ENCODE data around the gene UBE2B. TPM values are rescaled to one million over a fixed set of nuclear protein-coding genes. Genes with fewer than 3 reads are reported as not detected.
A peak's percentile ranks its signal among the peaks of the same experiment; 100 is the strongest.
"Not testable (repeated sequence)": the region's sequence is repeated elsewhere in the genome, so short reads cannot be mapped to it uniquely, and the experiment has no call there.

Gene UBE2B
- polyA plus RNA-seq, 4 donors, result 123 to 149 (median 134) TPM

DNA sequence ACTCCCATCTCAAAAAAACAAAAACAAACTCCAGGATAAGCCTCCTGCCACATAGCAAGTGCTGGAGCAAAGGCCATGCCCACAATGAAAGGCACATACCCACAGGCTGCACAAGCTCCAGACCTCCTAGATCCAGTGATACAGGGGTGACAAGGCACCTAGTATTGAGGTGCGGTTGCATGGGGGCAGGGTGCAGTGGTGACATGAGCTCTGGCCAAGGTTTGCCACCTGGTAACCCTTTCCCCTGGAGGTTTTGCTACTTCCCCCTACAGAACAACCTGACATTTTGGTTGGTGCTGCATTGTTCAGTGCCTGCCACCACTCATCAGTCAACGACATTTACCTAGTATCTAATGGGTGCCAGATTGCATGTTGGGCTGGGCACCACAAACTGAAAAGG lies 25.8 kb downstream of the UBE2B start:
- DNase-seq (ENCODE audit: low read depth in 4 of 4, low spot score in 3 of 4), result no peak

DNA sequence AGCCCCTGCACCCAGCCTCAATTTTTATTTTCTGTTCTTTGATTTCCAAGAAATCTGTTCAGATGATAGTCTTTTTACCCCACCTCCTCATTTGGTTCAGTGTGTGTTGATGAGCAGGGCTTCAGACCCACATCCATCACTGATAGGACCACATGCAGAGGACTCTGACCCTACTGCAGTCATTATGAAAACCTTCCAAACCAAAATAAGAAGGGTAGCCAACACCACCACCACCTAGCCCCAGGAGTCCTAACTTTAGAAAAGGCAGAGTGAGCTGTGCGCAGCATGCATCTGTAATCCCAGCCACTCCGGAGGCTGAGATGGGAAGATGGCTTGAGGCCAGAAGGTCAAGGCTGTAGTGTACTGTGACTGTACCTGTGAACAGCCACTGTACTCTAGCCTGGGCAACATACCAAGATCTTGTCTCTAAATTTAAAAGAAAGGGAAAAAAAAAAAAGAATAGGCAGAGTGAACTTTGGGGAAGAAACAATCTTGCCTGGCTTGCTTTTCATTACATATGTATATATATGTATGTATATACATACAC lies 27.3 kb downstream of the UBE2B start:
- no peak for DNase-seq (ENCODE audit: low read depth in 4 of 4, low spot score in 3 of 4)

DNA sequence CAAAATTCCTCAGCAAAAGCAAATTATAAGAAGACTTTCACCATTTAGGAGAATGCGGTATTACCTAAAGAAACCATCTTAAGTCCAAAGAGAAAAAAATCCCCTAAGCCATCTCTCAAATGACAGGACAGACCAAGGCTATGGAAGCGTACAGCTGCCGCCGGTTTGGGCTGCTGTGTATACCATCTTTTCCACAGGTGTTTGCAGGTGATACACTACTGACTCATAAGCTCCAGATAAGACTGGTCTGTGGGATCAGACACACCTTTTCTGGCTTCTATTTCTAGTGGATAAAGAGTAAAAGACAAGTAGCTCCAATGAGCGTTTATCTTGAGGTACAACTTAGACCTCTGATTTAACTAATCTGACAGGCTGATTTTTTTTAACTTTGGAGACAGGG lies 32.6 kb downstream of the UBE2B start:
- no peak for DNase-seq (ENCODE audit: low read depth in 4 of 4, low spot score in 3 of 4)

DNA sequence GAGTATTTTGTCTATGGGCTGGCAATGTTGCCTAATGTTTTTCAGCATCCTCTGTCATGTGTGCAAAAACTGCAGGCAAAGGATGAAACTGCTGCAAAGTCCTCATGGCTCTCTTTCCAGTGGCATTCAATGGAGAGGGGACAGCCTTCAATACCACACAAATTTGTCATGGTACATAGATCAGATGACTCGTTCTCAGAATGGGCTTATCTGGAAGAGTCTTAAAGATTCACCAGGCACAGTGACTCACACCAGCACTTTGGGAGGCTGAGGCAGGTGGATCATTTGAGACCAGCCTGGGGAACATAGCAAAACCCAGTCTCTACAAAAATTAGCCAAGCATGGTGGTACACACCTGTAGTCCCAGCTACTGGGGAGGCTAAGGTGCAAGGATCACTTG lies 35.0 kb downstream of the UBE2B start:
- no peak for DNase-seq (ENCODE audit: low read depth in 4 of 4, low spot score in 3 of 4)

DNA sequence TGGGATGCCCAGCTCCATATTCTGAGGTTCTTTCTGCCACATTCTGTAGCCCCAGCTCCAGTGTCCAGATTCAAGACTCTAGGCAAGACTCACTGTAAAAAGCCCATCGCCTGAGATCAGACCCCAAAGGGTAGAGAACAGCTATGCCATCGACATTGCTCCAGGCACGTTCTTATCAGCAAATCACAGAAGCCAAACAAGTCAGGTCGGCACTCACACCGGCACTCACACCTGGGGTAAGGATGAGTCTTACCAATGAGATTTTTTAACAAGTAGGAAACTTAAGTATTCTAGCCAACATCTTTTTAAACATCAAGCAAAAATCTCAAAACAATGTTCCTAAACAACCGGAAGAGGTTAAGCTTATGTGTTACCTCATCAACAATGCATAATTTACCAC lies 38.0 kb downstream of the UBE2B start:
- no peak for DNase-seq (ENCODE audit: low read depth in 4 of 4, low spot score in 3 of 4)

DNA sequence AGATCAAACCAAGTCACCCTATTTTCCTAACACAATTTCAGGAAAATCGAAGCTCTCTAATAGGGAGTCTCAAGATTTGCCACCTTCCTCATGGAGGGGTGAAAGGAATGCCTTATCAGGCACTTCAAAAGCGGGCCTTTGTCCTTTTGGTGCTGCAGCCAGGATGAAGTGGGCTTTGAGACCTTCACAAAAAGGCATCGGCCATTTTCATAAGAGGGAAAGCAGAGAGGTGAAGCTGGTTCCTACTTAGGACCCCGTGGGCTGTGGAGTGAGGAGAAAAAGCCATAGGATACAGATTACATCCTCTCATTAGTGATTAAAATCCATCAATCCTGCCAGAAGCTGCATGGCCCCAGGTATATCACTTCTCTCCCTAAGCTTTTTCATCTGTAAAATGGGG lies 39.5 kb downstream of the UBE2B start:
- no peak for DNase-seq (ENCODE audit: low read depth in 4 of 4, low spot score in 3 of 4)

DNA sequence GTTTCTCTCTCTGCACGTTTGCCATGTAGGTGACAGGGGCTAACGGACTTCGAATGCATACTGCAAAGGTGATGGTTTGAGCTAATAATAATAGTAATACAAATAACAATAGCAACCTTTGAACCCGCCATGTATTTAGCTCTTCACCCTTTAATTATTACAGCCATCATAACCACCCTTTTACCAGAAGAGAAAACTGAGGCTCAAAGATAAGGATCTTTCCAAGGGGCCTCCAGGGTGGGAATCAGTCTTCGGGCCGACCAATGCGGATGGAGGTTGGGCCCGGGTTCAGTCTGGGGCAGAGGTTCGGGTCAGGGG lies 39.8 kb downstream of the UBE2B start:
- DNase-seq (ENCODE audit: low read depth in 4 of 4, low spot score in 3 of 4), result no peak

DNA sequence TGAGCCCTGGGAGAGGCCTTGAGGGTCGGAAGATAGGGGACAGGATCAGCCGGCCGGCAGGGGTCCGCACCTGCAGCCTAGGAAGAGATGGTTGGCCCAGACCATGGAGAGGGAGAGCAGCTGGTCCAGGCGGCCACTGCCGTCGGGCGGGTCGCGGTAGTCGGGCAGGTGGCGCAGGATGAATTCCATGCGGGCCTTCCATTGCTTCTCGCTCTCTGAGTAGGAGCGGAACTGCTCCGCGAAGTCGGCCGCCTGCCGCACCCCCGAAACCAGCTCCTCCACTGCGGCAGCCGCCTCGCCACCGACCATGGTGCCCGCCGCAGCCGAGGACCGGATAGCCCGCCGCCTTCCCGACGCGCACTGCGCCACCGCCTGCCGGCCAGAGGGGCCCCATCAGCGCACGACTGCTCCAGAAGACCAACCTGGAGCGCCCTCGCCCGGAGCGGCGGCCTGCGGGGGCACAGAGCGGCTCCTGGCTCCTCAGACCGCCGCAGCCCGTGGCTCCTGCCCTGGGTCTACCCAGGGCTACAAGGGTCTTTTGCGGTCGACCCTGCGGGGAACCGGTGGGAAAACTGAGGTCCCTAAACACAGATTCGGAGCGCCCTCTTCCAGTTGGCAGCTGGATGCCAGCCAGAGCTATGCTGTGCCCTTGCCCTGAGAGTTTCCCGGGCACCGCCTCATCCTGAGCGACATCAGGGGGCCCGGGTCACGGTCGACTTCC lies 40.3 kb downstream of the UBE2B start, which contains the start of gene CDKN2AIPNL:
CDKN2AIPNL (minus strand) TSS at position 336 of the 721 bp plus-strand sequence; CDS start at position 309, 27 bp downstream.
- peak; percentile 68 to 74 (median 71) for DNase-seq (ENCODE audit: low read depth in 4 of 4, low spot score in 3 of 4)

DNA sequence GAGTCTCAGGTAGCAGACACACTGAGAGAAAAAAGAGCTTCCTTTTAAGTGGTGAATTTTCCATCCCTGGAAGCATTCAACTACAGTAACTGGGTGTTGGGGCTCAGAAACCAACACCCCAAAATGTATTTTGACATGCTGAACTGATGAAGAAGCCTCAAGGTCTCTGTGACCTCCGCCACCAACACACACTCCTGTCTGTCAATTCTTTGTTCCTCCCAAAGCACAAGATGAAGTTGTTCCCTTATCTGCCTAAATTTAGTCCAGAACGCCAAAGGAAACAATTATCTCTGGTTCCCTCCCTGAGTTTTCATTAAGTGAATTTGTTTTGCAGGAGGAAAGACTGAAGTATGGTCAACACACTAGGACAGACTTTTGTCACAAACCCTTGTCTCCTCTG lies 41.7 kb downstream of the UBE2B start:
- DNase-seq (ENCODE audit: low read depth in 4 of 4, low spot score in 3 of 4), result no peak

DNA sequence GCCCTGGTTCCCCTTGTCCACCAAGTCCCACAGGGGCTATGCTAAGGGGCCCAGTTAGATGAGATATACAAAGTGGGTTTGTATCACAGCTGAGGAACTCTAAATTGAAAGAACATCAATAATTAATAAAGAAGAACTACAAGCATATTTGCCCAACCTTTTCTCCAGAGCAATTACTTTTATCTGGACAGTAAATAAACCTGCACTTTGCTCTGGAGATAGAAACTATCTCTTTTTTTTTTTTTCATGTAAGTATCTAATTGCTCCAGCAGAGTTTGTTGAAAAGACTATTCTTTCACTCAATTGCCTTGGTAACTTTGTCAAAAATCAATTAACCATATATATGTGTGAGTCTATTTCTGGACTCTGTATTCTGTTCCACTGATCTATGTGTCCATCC lies 46.3 kb downstream of the UBE2B start:
- no peak for DNase-seq (ENCODE audit: low read depth in 4 of 4, low spot score in 3 of 4)

DNA sequence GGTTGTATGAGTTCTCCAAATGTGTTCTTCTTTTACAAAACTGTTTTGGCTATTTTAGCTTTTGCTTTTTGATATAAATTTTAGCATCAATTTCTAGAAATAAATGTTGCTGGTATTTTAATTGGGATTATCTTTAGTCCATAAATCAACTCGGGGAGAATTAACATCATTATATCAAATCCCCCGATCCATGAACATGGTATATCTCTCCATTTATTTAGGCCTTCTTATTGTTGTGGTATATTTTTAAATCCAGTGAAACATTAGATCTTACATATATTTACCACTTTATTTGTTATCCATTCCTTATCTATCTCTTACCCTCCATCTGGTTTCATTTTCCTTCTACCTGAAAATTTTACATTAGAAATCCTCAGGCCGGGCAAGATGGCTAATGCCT lies 47.6 kb downstream of the UBE2B start:
- DNase-seq (ENCODE audit: low read depth in 4 of 4, low spot score in 3 of 4), result no peak

DNA sequence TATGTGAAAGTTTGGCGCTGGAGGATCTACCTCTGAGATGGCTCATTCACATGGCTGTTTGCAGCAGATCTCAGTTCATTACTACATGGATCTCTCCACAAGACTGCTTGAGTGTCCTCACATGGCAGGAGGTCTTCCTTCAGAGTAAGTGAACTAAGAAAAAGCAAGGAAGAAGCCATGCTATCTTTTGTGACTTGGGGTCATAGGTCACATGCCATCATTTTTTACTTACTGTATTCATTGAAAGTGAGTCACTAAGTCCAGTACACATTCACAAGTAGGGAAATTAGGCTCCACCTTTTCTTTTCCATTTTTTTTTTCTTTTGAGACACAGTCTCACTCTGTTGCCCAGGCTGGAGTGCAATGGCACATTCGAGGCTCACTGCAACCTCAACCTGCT lies 49.0 kb downstream of the UBE2B start:
- DNase-seq (ENCODE audit: low read depth in 4 of 4, low spot score in 3 of 4), result no peak

DNA sequence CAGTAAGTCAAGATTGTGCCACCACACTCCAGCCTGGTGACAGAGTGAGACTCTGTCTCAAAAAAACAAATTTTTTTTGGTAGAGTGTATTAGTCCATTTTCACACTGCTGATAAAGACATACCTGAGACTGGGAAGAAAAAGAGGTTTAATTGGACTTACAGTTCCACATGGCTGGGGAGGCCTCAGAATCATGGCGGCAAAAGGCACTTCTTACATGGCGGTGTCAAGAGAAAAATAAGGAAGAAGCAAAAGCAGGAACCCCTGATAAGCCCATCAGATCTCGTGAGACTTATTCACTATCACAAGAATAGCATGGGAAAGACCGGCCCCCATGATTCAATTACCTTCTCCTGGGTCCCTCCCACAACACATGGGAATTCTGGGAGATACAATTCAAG lies 49.7 kb downstream of the UBE2B start:
- not testable (repeated sequence) for DNase-seq (ENCODE audit: low read depth in 4 of 4, low spot score in 3 of 4)

DNA sequence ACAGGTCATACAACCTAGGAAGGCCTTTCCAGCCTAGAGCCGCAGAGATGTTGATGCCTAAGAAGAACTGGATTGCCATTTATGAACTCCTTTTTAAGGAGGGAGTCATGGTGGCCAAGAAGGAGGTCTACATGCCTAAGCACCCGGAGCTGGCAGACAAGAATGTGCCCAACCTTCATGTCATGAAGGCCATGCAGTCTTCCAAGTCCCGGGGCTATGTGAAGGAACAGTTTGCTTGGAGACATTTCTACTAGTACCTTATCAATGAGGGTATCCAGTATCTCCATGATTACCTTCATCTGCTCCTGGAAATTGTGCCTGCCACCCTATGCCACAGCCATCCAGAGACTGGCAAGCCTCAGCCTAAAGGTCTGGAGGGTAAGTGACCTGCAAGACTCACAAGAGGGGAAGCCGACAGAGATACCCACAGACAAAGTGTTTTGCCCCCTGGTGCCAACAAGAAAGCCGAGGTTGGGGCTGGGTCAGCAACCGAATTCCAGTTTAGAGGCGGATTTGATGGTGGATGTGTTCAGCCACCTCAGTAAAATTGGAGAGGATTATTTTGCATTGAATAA lies 51.5 kb downstream of the UBE2B start:
- DNase-seq (ENCODE audit: low read depth in 4 of 4, low spot score in 3 of 4), result no peak

DNA sequence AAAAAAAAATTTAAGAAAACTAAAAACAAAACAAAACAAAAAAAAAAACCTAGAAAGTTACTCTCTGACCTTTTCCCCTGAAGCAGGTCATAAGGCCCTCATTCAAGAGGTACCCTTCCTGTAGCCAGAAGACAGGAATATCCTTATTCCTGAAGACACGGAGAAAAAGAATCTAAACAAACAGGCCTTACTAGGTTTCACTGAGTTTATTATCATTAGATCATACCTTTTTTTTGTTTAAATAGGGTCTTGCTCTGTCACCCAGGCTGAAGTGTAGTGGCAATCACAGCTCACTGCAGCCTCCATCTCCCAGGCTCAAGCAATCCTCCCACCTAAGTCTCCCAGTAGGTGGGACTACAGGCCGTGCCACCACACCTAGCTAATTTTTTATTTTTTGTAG lies 52.0 kb downstream of the UBE2B start:
- no peak for DNase-seq (ENCODE audit: low read depth in 4 of 4, low spot score in 3 of 4)

DNA sequence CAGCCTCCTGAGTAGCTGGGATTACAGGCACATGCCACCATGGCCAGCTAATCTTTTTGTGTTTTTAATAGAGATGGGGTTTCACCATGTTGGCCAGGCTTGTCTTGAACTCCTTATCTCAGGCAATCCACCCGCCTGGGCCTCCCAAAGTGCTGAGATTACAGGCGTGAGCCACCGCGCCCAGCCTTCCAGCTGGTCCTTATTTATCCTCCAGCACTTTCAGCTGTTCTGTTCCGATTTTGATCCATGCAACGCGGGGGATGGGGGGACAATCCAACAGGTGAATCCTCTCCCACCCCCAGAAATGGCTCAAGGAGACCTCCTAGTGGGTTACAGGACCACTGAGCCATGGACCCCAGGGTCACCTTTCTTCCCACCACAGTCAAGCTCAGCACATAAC lies 55.0 kb downstream of the UBE2B start:
- DNase-seq (ENCODE audit: low read depth in 4 of 4, low spot score in 3 of 4), result no peak

DNA sequence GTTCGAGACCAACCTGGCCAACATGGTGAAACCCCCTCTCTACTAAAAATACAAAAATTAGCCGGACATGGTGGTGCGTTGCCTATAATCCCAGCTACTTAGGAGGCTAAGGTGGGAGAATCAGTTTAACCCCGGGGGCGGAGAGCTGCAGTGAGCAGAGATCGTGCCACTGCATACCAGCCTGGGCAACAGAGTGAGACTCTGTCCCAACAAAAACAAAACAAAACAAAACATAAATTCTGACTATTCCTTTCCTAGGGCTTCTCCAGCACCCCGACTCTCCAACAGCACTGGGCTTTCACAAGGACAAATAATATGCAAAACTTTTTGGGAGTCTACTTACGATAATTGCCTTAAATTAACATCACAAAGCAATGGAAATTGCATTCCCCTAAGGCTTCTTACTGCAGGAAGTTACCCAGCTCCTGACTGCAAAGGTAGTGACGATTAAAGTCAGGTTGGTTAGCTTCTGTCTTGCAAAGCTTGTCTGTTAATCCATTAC lies 56.2 kb downstream of the UBE2B start:
- DNase-seq (ENCODE audit: low read depth in 4 of 4, low spot score in 3 of 4), result no peak

DNA sequence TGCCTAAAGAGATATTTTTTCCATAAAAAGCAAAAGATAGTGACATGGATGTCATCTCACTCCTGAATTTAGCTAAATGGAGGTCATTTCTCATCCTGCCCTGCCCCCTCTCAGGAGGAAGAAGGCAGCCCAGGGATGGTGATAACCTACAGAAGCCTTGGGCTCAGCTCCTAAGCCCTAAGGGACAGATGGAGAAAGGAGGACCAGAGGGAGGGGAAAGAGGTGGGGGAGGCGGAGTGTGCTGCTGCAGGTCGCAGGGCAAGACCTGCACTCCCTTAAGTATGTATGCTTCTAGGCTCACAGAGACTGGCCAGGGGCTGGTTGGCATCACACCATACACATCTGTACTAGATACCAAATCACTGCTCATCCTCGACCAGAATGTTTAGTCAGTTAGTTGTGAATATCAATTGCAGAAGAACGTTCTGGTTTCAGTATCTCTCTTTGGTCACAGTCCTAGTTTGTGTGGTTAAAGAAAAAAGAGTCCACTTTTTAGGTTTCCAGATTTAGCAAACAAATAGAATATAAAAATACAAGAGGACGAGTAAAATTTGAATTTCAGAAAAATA lies 58.7 kb downstream of the UBE2B start:
- DNase-seq (ENCODE audit: low read depth in 4 of 4, low spot score in 3 of 4), result no peak

DNA sequence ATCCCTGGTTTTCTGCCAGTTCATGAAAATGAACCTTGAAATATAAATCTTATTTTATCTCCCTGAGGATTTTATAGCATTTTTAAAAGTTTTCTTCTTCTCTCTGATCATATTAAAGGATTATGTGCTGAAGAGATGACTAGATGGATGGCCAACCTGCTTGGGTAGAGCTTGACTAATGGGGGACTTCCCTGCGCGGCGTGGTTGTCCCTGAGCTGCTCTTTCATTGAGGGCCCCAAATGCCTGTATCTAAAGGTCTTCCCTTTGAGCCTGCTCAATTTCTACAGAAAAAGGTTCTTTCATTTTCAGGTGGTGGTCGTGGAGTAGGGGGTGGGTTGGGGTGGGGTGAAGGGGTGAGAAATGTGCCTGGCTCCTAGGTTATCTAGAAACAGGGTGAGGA lies 60.8 kb downstream of the UBE2B start:
- no peak for DNase-seq (ENCODE audit: low read depth in 4 of 4, low spot score in 3 of 4)

DNA sequence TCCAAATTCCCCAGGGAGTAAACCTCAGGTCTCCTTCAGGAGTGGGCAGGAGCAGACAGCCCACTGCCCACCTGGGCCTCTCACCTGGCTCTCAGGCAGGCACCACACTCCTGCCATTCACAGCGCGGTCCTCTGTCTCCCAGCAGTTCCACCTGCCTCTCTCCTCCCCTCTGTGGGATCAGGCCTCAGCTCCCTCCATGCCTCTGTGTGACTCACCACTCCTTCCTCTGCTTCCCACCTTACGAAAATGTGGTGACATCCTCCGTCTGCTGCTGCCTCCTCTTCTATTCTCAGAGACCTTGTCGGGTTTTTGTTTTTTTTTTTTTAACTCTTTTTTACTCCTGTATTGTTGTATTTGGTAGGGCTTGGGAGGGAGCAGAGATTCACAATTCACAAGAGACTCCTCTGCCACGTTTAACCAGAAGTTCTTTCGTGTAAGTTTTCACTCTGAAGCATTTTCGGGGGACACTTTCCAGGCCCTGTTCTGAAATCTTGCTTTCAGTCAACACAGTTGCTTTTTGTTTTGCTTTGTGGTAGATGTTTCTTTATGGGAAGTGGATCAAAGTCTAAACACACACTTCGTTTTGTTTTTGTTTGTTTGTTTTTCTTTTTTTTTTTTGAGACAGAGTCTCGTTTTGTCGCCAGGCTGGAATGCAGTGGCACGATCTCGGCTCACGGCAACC lies 61.4 kb downstream of the UBE2B start:
- DNase-seq (ENCODE audit: low read depth in 4 of 4, low spot score in 3 of 4), result no peak

DNA sequence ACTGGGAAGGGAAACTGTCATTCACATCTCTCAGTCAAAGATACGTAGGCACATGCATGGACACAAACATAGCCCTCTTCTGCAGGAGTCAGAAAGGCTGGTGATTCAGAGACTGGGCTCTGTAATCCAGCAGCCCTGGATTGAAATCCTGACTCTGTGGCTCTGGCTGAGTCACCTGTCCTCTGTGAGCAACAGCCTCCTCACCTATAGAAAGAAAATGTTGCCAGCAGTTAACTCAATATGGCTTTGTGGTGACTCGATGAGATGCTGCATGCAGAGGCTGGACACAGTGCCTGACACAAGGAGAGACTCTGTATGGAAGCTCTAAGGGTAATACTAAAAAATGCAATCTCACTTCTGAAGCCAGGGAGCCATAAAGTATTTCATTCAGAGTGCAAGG lies 64.2 kb downstream of the UBE2B start:
- DNase-seq (ENCODE audit: low read depth in 4 of 4, low spot score in 3 of 4), result no peak
